ENCODE measurements around the gene CECR2.

- no peak for TF ChIP-seq CTCF (IDR thresholded peaks at IDR 0.05; ENCODE audit: borderline replicate concordance, extremely low read depth, low read length, poor library complexity, severe bottlenecking)
- no peak for TF ChIP-seq EZH2 (IDR thresholded peaks at IDR 0.05; ENCODE audit: borderline replicate concordance, low read depth, low read length, severe bottlenecking)
Measured at GRCh38 chr22:17441326-17441725, 72.1 kb downstream of the CECR2 start.
